HPDE6-E6E7 (cell line): ENCODE data around the gene TNS1.

Experiments
- DNase-seq: peaks from one replicate; pipeline ENCODE4 v3.0.0; 2011; ENCODE audit warnings: missing footprints; ENCODE audit errors: extremely low spot score

TNS1 gene

GRCh38 chr2:217998926-217999594 lies 3.7 kb downstream of the TNS1 start:
- no peak for DNase-seq

DNA sequence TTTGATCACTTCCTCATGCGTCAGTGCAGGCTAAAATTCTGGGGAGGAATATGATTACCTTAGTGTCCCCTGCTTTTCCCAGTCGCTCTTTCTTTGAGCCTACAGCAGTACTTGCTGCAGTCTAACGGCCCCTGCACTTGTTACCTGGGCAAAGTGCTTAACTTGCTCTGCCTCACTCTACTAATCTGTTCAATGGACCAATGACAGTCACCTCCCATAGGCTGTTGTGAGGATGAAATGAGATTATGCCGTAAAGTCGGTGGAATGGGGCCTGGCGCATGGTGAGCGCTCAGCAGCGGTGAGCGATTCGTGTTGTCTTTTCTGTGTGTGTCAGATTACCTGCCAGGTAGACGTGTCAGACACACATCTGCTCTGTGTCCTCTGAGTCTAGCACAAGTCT lies 5.3 kb downstream of the TNS1 start:
- DNase-seq: no peak

DNA sequence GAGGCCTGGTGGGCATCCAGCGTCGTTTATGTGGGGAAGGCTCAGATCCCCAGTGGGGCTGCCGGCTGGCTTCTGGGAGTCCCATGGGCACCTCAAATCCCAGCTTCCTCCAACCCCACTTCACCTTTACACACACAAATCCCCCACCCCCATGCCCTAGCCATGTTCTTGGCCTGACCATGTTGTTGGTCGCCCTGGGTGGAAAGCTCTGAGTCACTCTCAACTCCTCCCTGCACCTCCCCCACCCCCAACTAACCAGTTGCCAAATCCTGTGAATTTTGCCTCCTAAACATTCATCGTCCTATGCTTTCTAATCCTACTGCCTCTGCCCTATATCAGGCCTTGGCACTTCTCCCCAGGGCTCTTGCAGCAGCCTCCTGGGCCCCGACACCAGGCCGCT lies 6.4 kb downstream of the TNS1 start:
- no peak for DNase-seq

GRCh38 chr2:217995731-217996231 lies 7.0 kb downstream of the TNS1 start:
- DNase-seq: no peak

- no peak for DNase-seq
Observed at GRCh38 chr2:217994776-217995274, 8.0 kb downstream of the TNS1 start.

- no peak for DNase-seq
Observed at GRCh38 chr2:217993817-217994463, 8.9 kb downstream of the TNS1 start.

DNA sequence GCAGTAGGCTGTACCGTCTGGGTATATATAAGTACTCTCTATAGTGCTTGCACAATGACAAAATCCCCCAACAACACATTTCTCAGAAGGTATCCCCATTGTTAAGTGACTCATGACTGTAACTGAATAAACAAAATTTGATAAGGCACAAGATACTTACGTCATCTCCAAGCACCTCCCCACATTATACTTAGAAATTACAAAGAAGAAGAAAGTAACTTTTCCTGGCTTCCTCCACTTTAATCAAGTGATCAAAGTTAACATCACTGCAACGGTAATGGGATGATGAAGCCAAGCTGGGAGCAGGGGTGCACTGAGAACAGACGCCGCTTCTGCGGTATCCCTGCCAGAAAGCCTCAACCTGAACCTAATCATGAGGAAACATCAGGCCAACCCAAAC lies 9.7 kb downstream of the TNS1 start:
- DNase-seq: no peak

- DNase-seq: no peak
Observed at GRCh38 chr2:217992061-217992460, 10.7 kb downstream of the TNS1 start.

DNA sequence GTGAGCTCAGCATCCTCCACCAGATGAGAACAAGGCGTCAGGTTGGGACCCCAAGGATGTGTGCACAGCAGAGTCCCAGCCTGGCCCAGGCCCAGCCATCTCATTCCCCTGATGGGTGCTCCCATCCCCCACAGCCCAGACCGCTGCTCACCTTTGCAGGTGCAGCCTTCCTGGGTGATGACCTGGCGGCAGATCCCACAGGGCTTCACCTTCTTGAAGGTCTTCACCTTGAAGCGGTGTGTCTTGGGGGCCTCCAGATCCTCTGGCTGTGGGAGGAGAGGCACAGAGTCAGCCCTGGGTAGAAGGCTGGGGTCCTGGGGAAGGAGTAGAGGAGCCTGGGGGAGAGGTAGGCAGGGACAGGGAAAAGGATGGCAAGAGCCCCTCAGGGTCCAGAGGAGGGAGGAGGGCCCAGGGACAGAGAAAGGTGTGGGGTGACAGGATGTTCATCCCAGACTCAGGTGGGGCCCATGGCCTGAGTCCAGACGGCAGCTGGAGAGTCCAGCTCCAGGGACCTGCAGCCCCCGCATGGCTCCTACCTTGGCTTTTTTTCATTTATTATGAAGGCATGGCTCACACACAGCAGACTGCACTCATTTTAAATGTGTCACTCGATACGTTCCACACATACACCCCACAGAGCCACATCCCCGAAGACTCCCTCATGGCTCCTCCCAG lies 11.9 kb downstream of the TNS1 start:
- DNase-seq: no peak

- no peak for DNase-seq
Observed at GRCh38 chr2:217990389-217990788, 12.4 kb downstream of the TNS1 start.

- no peak for DNase-seq
Observed at GRCh38 chr2:217989221-217989948, 13.4 kb downstream of the TNS1 start.

DNA sequence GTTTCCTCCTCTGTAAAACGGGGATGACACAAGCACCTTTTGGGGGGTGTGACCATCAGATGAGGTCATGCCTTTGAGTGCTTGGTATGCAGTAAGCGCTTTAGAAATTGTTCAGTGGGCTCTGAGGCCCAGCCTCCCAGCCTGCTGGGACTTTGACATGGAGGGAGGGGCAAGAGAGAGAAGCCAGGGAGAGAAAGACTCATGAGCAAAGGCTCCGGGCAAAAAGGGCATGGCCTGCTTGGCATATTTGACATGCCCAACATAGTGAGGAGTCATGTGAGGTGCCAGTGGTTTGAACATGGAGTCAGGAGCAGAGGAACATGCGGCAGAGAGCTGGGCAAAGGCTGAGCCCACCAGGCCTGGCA lies 14.0 kb downstream of the TNS1 start:
- no peak for DNase-seq

- DNase-seq: peak; percentile 97
Observed at GRCh38 chr2:217988014-217988839, 14.6 kb downstream of the TNS1 start.

- no peak for DNase-seq
Observed at GRCh38 chr2:217987391-217987790, 15.4 kb downstream of the TNS1 start.

GRCh38 chr2:217986256-217986961 lies 16.4 kb downstream of the TNS1 start:
- no peak for DNase-seq

- DNase-seq: no peak
Observed at GRCh38 chr2:217983276-217984233, 19.2 kb downstream of the TNS1 start.

DNA sequence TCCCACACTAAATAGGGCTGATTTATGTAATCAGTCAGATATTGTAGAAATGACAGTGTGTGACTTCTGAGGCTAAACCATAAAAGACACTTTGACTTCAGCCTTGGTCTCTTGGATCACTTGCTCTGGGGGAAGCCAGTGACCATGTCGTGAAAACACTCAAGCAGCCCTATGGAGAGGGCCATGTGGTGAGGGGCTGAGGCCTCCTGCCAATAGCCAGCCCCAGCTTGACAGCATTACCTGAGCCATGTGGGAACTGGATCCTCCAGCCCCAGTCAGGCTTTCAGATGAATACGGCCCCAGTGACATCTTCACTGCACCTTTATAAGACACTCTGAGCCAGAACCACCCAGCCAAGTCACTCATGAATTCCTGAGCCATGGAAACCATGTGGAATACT lies 20.8 kb downstream of the TNS1 start:
- DNase-seq: no peak

- DNase-seq: no peak
Observed at GRCh38 chr2:217981084-217981730, 21.6 kb downstream of the TNS1 start.

DNA sequence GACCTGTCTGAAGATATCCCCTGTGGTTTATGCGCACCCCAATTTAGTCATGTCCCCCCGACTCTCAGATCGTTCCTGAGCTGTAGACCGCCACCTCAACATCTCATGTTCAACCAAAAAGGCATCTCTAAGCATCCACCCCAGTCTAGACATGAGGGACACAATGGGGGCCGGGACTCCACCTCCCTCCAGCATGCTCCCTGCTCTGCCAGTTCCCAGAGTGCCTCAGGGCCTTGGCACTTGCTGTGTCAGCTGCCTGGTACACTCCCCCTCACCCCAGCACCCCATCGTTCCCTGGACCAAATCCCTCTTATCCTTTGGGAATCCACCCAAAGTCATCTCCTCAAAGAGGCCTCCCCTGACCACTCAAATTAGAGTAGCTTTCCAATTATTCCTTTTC lies 22.2 kb downstream of the TNS1 start:
- no peak for DNase-seq
